ENCODE results near the gene KLF16. TPM values are rescaled to one million over a fixed set of nuclear protein-coding genes. Genes with fewer than 3 reads are reported as not detected.

KLF16 gene
- total RNA-seq, 4 donors from 2014 or later = 1.8 to 6.4 (median 3.4) TPM

GRCh38 chr19:1868971-1869370, 5.6 kb upstream of the KLF16 start:
- DNase-seq = no peak
- no peak for TF ChIP-seq POLR2A (IDR thresholded peaks at IDR 0.05)
- TF ChIP-seq CTCF (IDR thresholded peaks at IDR 0.05) = no peak
- no peaks in the 10 kb centered on the region for H3K9me3 ChIP-seq
- H3K27me3 ChIP-seq = no peaks in the 10 kb centered on the region
- H3K27ac ChIP-seq = no peak overlapping the region
- intact Hi-C loops (cut with DNase I) = no loop called here
- 80 to 90% methylated on average over 7 of the region's 7 CpGs for WGBS, 2 donors
- no peaks in the 10 kb centered on the region for H3K36me3 ChIP-seq
- no peak overlapping the region for H3K4me3 ChIP-seq (replicated peaks in 1 of 3)
- H3K4me1 ChIP-seq = peaks cover 16 to 21% of the 10 kb centered on the region in 2 donors

- Histone ChIP-seq H3K27me3 (no peaks in the 10 kb centered on the region), H3K4me1 (peaks cover 7 to 8% of the 10 kb centered on the region in 2 donors), H3K9me3 (no peaks in the 10 kb centered on the region), H3K27ac (no peak overlapping the region), H3K36me3 (no peaks in the 10 kb centered on the region), H3K4me3 (replicated peaks in 1 of 3) (no peak overlapping the region)
- intact Hi-C loops (cut with DNase I) = no loop called here
- DNase-seq = no peak
- TF ChIP-seq POLR2A (IDR thresholded peaks at IDR 0.05) (no peak), CTCF (IDR thresholded peaks at IDR 0.05) (no peak)
- 94 to 97% methylated on average over 8 to 9 of the region's 9 CpGs for WGBS, 2 donors
Observed at GRCh38 chr19:1867349-1867724, 4.0 kb upstream of the KLF16 start.

GRCh38 chr19:1866693-1867348, 3.4 kb upstream of the KLF16 start:
- Histone ChIP-seq H3K9me3 (no peaks in the 10 kb centered on the region), H3K36me3 (no peaks in the 10 kb centered on the region), H3K4me3 (replicated peaks in 1 of 3) (no peak overlapping the region), H3K4me1 (peaks cover 12 to 13% of the 10 kb centered on the region in 2 donors), H3K27ac (no peak overlapping the region), H3K27me3 (no peaks in the 10 kb centered on the region)
- no peak for DNase-seq
- WGBS, 2 donors = 90 to 91% methylated on average over 6 to 8 of the region's 8 CpGs
- TF ChIP-seq CTCF (IDR thresholded peaks at IDR 0.05) = no peak
- no peak for TF ChIP-seq POLR2A (IDR thresholded peaks at IDR 0.05)
- intact Hi-C loops (cut with DNase I) = no loop called here

- DNase-seq = no peak
- Histone ChIP-seq H3K9me3 (no peaks in the 10 kb centered on the region), H3K4me1 (peaks cover 17 to 27% of the 10 kb centered on the region in 2 donors), H3K27ac (peak overlapping the region; percentile 42 to 83 (median 73)), H3K36me3 (no peaks in the 10 kb centered on the region), H3K27me3 (no peaks in the 10 kb centered on the region), H3K4me3 (replicated peaks in 1 of 3) (no peak overlapping the region)
- WGBS, 2 donors = 80% methylated on average over 8 of the region's 17 CpGs
- intact Hi-C loops (cut with DNase I) = no loop called here
- TF ChIP-seq CTCF (IDR thresholded peaks at IDR 0.05) = no peak
- no peak for TF ChIP-seq POLR2A (IDR thresholded peaks at IDR 0.05)
Observed at GRCh38 chr19:1865172-1866010, 2.0 kb upstream of the KLF16 start.

All from thyroid gland (tissue), 4 donors.